GM21529 (cell line): ENCODE measurements around the gene DIAPH1.

Experiments used
- ATAC-seq: cut with Tn5 transposase; IDR thresholded peaks from one replicate; pipeline ENCODE4 v1.9.1; 2021; ENCODE audit not compliant: unreplicated experiment

The DIAPH1 gene

DNA sequence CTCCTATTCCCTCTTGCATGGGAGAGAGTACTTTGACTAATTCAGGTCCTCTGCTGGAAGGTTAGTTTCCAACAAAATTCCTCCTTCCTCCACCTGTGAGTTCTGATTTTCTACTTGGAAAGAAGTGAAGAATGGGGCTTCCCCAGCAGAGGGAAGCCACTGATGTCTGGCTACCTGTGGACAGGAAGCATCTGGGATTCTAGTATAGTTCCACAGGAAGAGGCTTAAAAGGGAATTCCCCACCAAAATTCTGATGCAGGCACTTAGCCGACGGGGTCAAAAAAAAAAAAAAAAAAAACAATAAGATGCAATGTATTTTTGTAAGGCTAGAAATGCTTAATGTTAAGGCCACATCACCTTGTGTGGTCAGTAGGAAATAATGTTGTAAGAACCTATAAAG lies 96.5 kb downstream of the DIAPH1 start:
- no peak for ATAC-seq

DNA sequence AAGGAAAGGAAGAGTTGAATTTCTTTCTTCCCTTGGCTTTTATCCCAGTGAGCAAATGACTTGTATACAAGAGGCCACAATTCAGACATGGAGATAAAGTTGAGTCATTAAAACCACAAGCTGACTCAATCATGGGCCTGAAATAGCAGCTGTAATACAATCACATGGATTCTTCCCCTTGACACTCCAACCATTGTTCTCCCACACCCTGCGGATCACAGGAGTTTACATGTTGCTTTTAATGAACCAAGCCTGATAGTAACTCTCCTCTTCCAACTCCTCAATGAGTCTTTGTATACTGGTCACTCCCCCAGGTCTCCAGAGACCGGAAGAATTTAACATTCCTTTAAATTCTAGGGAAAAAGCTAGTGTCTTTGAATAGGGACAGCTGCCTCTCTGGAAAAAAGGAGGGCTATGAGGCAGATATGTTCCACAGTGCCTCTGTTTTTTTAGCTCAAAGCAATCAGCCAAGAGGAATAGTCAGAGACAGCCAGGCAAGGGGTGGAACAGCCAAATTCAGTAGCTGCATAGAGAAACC lies 97.5 kb downstream of the DIAPH1 start:
- no peak for ATAC-seq

- ATAC-seq: no peak
These were observed 98.9 kb downstream of the DIAPH1 start for GRCh38 chr5:141519605-141520565.

GRCh38 chr5:141518618-141519015 lies 100.2 kb downstream of the DIAPH1 start:
- no peak for ATAC-seq

GRCh38 chr5:141517880-141518617 lies 100.8 kb downstream of the DIAPH1 start:
- no peak for ATAC-seq

DNA sequence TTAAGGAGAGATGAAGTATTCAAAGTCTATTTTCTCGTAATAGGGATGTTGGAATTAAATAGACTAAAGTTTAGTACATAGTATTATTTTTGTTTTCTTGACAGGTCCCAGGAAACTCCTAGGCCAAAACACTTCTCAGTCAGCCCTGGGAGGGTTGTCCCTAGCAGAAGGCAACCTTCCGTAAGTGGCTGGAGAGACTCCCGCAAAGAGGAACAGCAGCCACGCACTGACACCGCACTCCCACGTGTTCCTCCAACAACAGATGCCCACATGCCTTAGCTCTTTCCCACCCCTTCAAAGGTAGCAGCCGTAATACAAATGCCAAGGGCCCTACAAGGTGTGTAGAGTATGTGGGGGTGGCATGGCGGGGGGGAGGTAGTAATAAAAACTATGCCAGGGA lies 101.5 kb downstream of the DIAPH1 start:
- ATAC-seq: no peak

DNA sequence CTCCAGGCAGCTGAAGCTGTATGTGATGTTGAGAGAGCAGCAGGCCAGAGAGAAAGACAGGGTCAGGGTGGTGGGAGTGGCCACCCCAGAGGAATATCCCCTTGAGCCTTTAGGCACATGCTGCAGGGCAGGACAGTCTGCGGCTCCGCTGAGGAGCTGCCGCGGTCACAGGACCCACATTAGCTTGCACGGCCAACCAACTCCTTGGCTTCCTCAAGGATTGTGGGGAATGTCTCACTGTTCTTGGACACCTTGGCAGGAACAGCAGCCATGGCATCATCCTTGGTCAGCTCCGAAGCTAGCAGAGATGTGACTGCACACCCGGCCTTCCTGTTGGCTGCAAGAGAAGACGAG lies 102.2 kb downstream of the DIAPH1 start:
- ATAC-seq: no peak

- no peak for ATAC-seq
These were observed 102.7 kb downstream of the DIAPH1 start for GRCh38 chr5:141515946-141516671.

- ATAC-seq: no peak
These were observed 103.7 kb downstream of the DIAPH1 start for GRCh38 chr5:141515141-141515540.

GRCh38 chr5:141514330-141515133 lies 104.3 kb downstream of the DIAPH1 start:
- ATAC-seq: peak; percentile 16

DNA sequence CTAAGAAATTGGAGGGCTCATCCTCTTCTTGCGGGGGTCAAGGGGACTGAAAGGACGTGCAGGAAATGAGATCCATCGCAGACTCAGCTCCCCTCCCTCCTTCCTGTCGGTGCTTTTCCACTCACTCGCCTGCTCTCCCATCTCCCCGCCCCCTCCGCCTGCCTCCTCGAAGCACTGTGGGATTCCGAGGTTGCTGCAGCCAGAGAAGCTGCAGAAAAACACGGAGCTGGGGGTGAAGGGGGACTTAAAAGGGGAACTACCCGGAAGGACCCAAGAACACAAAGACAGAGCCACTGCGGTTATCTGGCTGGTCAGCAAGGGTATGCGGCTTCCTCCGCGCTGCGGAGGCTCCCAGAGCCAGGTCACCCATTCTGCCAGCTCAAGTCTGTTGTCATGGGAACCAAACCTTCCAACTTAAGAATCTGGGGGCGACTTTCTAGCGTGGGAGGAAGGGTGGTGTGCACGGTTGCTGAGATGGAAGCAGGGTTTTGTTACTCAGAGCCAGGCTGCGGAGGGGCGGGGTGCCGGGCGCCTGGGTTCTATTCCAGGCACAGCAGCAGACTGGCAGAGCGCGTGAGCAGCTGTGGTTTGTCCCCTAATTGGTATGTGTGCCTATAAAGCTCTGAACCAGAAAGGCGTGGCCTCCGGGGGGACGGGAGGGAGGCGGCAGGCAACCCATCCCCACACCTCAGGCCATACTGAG lies 105.0 kb downstream of the DIAPH1 start:
- peak; percentile 29 for ATAC-seq

- ATAC-seq: no peak
These were observed 105.7 kb downstream of the DIAPH1 start for GRCh38 chr5:141512911-141513626.

GRCh38 chr5:141512390-141512910 lies 106.3 kb downstream of the DIAPH1 start:
- no peak for ATAC-seq

DNA sequence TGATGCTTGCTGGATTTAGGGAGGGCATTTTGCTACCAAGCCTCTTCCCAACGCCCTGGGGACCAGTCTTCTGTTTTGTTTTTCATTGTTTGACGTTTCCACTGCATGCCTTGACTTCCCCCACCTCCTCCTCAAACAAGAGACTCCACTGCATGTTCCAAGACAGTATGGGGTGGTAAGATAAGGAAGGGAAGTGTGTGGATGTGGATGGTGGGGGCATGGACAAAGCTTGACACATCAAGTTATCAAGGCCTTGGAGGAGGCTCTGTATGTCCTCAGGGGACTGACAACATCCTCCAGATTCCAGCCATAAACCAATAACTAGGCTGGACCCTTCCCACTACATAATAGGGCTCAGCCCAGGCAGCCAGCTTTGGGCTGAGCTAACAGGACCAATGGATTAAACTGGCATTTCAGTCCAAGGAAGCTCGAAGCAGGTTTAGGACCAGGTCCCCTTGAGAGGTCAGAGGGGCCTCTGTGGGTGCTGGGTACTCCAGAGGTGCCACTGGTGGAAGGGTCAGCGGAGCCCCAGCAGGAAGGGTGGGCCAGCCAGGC lies 107.0 kb downstream of the DIAPH1 start:
- ATAC-seq: no peak

DNA sequence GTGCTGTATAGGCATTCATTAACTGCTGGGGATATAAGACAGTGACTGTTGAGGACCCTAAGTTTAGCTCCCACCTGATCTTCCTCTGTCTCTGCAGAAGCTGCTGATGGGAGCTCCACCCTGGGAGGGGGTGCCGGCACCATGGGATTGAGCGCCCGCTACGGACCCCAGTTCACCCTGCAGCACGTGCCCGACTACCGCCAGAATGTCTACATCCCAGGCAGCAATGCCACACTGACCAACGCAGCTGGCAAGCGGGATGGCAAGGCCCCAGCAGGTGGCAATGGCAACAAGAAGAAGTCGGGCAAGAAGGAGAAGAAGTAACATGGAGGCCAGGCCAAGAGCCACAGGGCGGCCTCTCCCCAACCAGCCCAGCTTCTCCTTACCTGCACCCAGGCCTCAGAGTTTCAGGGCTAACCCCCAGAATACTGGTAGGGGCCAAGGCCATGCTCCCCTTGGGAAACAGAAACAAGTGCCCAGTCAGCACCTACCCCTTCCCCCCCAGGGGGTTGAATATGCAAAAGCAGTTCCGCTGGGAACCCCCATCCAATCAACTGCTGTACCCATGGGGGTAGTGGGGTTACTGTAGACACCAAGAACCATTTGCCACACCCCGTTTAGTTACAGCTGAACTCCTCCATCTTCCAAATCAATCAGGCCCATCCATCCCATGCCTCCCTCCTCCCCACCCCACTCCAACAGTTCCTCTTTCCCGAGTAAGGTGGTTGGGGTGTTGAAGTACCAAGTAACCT lies 107.8 kb downstream of the DIAPH1 start:
- peak; percentile 25 for ATAC-seq

DNA sequence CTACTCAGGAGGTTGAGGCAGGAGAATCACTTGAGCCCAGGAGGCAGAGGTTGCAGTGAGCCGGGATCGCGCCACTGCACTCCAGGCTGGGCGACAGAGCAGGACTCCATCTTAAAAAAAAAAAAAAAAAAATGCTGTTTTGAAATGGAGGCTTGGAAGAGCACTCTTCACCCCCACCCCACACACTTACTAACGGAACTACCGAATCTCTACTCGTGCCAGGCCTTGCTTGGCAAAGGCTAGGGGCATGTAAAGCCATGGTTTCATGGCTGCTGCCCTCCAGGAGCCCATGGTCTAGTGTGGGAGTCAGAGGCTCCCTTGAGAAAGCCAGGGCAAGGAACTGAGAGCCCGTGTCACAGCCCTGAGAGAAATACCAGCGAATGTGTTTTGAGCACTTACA lies 108.6 kb downstream of the DIAPH1 start:
- no peak for ATAC-seq

DNA sequence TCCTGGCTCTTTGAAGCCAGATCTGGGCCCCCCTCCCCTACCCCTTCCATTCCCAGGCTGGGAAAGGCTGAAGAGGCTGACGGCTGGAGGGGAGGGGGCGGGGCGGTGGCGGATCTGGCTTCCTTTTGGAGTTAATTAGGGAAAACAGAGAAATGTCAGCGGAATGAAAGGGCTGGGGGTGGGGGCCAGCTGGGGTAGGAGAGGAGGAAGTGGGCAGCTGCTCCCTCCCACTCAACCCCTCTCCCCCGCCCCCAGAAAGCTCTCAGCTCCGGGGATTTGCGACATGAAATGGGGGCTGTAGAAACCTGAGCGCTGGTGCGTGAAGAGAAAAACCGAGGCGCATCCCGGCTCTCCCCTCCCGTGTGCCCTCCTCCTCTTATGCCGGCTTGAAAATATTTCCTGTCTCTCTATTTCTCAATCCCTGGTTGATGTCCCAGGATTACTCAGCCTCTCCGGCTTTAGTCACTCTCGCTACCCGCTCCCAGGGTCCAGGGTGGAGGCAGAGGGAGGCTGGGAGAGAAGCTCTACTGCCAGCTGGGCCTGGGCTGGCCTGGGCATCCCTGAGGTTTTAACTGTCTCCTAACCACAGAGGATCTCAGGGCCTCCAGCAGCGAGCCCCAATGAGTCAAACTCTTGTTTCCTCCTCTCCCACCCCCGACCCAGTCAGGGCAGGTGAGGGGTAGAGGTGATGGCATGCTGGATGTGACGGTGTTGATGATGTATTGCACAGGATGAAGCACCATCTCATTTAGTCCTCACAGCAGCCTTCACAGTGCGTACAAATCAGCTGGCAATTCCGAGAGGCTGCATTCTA lies 109.8 kb downstream of the DIAPH1 start:
- ATAC-seq: no peak
